SK-N-SH treated with all-trans-retinoic acid at 6 μM for 48 hours (cell line): ENCODE data around the gene DPEP2.
"Not testable (repeated sequence)": the region's sequence is repeated elsewhere in the genome, so short reads cannot be mapped to it uniquely, and the experiment has no call there.

Source experiments
- ATAC-seq: fragments of 200-7000 bp; cut with Tn5 transposase; 3 replicates; pipeline ENCODE4 v1.9.1; 2020; ENCODE audit warnings: mild to moderate bottlenecking, moderate library complexity
- ARNTL ChIP-seq: fragments of 450-650 bp; formaldehyde crosslinking; IDR thresholded peaks from 2 replicates; pipeline ENCODE4 v1.5.0; 2020; ENCODE audit warnings: low read depth, mild to moderate bottlenecking, moderate library complexity, borderline replicate concordance
- BACH2 ChIP-seq: fragments of 250-450 bp; sonication (Bioruptor Pico); IDR thresholded peaks from 2 replicates; pipeline ENCODE4 v1.9.0; 2021; ENCODE audit warnings: mild to moderate bottlenecking, borderline replicate concordance
- CSDC2 ChIP-seq: fragments of 250-450 bp; sonication (Bioruptor Pico); IDR thresholded peaks from 2 replicates; pipeline ENCODE4 v1.5.0; 2020; ENCODE audit warnings: mild to moderate bottlenecking, moderate library complexity
- CSRNP3 ChIP-seq: fragments of 250-450 bp; sonication (Bioruptor Pico); IDR thresholded peaks from 2 replicates; pipeline ENCODE4 v1.5.1; 2021; ENCODE audit warnings: mild to moderate bottlenecking, moderate library complexity
- ESRRG ChIP-seq: fragments of 250-450 bp; sonication (Bioruptor Pico); IDR thresholded peaks from 2 replicates; pipeline ENCODE4 v1.6.1; 2021; ENCODE audit warnings: mild to moderate bottlenecking
- GLIS3 ChIP-seq: fragments of 250-450 bp; sonication (Bioruptor Pico); IDR thresholded peaks from 2 replicates; pipeline ENCODE4 v1.5.0; 2020; ENCODE audit warnings: mild to moderate bottlenecking, moderate library complexity
- ISL1 ChIP-seq: fragments of 250-450 bp; sonication (Bioruptor Pico); IDR thresholded peaks from 2 replicates; pipeline ENCODE4 v2.1.2; 2022; ENCODE audit warnings: mild to moderate bottlenecking, moderate library complexity
- OSR1 ChIP-seq: fragments of 250-450 bp; sonication (Bioruptor Pico); IDR thresholded peaks from 2 replicates; pipeline ENCODE4 v1.8.0; 2022; ENCODE audit warnings: moderate library complexity, mild to moderate bottlenecking, inconsistent platforms
- PATZ1 ChIP-seq: fragments of 250-450 bp; sonication (Bioruptor Pico); IDR thresholded peaks from 2 replicates; pipeline ENCODE4 v1.8.0; 2020; ENCODE audit warnings: mild to moderate bottlenecking, moderate library complexity, borderline replicate concordance
- PPARA ChIP-seq: fragments of 250-450 bp; sonication (Bioruptor Pico); IDR thresholded peaks from 2 replicates; pipeline ENCODE4 v1.5.0; 2020; ENCODE audit warnings: mild to moderate bottlenecking, borderline replicate concordance
- RARB ChIP-seq: fragments of 250-450 bp; sonication (Bioruptor Pico); IDR thresholded peaks from 2 replicates; pipeline ENCODE4 v1.8.0; 2021; ENCODE audit warnings: mild to moderate bottlenecking, moderate library complexity
- SNAI2 ChIP-seq: fragments of 250-450 bp; sonication (Bioruptor Pico); IDR thresholded peaks from 2 replicates; pipeline ENCODE4 v1.5.0; 2020; ENCODE audit warnings: mild to moderate bottlenecking, moderate library complexity
- TCF4 ChIP-seq: fragments of 250-450 bp; sonication (Bioruptor Pico); IDR thresholded peaks from 2 replicates; pipeline ENCODE4 v1.8.0; 2021; ENCODE audit warnings: mild to moderate bottlenecking, moderate library complexity, borderline replicate concordance
- TOX ChIP-seq: fragments of 250-450 bp; sonication (Bioruptor Pico); IDR thresholded peaks from 2 replicates; pipeline ENCODE4 v1.8.0; 2021; ENCODE audit warnings: mild to moderate bottlenecking, moderate library complexity, borderline replicate concordance
- ZC3H10 ChIP-seq: fragments of 250-450 bp; sonication (Bioruptor Pico); IDR thresholded peaks from 2 replicates; pipeline ENCODE4 v1.5.1; 2021; ENCODE audit warnings: mild to moderate bottlenecking, moderate library complexity
- ZFP3 ChIP-seq: fragments of 250-450 bp; sonication (Bioruptor Pico); IDR thresholded peaks from 2 replicates; pipeline ENCODE4 v1.5.0; 2020; ENCODE audit warnings: mild to moderate bottlenecking, moderate library complexity
- ZFP30 ChIP-seq: fragments of 450-650 bp; formaldehyde crosslinking; IDR thresholded peaks from 2 replicates; pipeline ENCODE4 v1.5.0; 2022; ENCODE audit warnings: mild to moderate bottlenecking, moderate library complexity
- ZNF565 ChIP-seq: fragments of 450-650 bp; formaldehyde crosslinking; conservative IDR thresholded peaks from 2 replicates; pipeline ENCODE4 v1.5.0; 2020; ENCODE audit warnings: low read depth, mild to moderate bottlenecking, moderate library complexity
- ZNF70 ChIP-seq: fragments of 450-650 bp; formaldehyde crosslinking; IDR thresholded peaks from 2 replicates; pipeline ENCODE4 v1.5.0; 2020; ENCODE audit warnings: mild to moderate bottlenecking, moderate library complexity
- ZNF8 ChIP-seq: fragments of 450-650 bp; formaldehyde crosslinking; IDR thresholded peaks from 2 replicates; pipeline ENCODE4 v1.5.0; 2020; ENCODE audit warnings: mild to moderate bottlenecking, moderate library complexity
- TF ChIP-seq, protein P1 (sequence below): fragments of 250-450 bp; sonication (Bioruptor Pico); IDR thresholded peaks from 2 replicates; pipeline ENCODE4 v1.5.0; 2020; ENCODE audit warnings: mild to moderate bottlenecking, moderate library complexity

The DPEP2 gene

GRCh38 chr16:68000450-68000849 is 1.2 kb upstream of the DPEP2 start (continued):
- no peak for TF ChIP-seq CSRNP3 (CRISPR knock-in tag)
- TF ChIP-seq BACH2 (CRISPR knock-in tag): no peak
- no peak for TF ChIP-seq ISL1
- TF ChIP-seq TOX (CRISPR knock-in tag): no peak
- no peak for TF ChIP-seq ESRRG (CRISPR knock-in tag)

- no peak for ATAC-seq
- TF ChIP-seq, protein P1, sequence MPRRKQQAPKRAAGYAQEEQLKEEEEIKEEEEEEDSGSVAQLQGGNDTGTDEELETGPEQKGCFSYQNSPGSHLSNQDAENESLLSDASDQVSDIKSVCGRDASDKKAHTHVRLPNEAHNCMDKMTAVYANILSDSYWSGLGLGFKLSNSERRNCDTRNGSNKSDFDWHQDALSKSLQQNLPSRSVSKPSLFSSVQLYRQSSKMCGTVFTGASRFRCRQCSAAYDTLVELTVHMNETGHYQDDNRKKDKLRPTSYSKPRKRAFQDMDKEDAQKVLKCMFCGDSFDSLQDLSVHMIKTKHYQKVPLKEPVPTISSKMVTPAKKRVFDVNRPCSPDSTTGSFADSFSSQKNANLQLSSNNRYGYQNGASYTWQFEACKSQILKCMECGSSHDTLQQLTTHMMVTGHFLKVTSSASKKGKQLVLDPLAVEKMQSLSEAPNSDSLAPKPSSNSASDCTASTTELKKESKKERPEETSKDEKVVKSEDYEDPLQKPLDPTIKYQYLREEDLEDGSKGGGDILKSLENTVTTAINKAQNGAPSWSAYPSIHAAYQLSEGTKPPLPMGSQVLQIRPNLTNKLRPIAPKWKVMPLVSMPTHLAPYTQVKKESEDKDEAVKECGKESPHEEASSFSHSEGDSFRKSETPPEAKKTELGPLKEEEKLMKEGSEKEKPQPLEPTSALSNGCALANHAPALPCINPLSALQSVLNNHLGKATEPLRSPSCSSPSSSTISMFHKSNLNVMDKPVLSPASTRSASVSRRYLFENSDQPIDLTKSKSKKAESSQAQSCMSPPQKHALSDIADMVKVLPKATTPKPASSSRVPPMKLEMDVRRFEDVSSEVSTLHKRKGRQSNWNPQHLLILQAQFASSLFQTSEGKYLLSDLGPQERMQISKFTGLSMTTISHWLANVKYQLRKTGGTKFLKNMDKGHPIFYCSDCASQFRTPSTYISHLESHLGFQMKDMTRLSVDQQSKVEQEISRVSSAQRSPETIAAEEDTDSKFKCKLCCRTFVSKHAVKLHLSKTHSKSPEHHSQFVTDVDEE (CRISPR knock-in tag): no peak
- TF ChIP-seq ZNF8 (CRISPR knock-in tag): no peak
- no peak for TF ChIP-seq TCF4 (CRISPR knock-in tag)
Observed at GRCh38 chr16:67999985-68000384, 701 bp upstream of the DPEP2 start.

DNA sequence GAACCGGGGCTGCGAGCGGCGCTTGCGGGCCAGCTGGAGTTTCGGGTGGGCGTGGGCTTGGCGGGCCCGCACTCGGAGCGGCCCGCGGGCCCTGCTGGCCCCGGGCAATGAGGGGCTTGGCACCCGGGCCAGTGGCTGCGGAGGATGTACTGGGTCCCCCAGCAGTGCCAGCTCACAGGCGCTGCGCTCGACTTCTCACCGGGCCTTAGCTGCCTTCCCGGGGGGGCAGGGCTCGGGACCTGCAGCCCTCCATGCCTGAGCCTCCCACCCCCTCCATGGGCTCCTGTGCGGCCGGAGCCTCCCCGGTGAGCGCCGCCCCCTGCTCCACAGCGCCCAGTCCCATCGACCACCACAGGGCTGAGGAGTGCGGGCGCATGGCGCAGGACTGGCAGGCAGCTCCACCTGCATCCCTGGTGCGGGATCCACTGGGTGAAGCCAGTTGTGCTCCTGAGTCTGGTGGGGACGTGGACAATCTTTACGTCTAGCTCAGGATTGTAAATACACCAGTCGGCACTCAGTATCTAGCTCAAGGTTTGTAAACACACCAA is 979 bp downstream of the DPEP2 start:
- not testable (repeated sequence) for ATAC-seq

DNA sequence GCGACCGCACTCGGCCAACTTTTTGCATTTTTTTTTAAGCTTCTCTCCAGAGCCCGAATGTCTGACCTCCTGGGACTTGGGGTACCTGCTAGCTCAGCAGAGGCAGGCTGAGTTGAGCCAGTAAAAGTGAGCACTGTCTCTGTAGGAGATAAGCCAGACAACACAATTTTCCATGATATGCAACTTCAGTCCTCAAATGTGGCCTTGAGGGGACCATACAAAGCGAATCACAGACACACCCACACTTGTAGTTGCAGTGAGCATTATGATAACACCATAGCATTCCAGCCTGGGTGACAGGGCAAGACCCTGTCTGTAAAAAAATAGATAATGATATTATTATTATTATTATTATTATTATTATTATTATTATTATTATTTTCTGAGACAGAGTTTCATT is 2.6 kb downstream of the DPEP2 start:
- TF ChIP-seq TCF4 (CRISPR knock-in tag) (no peak), ARNTL (no peak), CSDC2 (no peak), PATZ1 (CRISPR knock-in tag) (no peak), GLIS3 (no peak), PPARA (CRISPR knock-in tag) (no peak), ZFP30 (CRISPR knock-in tag) (no peak), RARB (CRISPR knock-in tag) (no peak), ZFP3 (no peak), TOX (CRISPR knock-in tag) (no peak), ZNF70 (no peak), ZNF565 (CRISPR knock-in tag) (no peak), ESRRG (CRISPR knock-in tag) (no peak), OSR1 (CRISPR knock-in tag) (no peak)
- TF ChIP-seq, protein P1 (CRISPR knock-in tag): no peak
- no peak for ATAC-seq

DNA sequence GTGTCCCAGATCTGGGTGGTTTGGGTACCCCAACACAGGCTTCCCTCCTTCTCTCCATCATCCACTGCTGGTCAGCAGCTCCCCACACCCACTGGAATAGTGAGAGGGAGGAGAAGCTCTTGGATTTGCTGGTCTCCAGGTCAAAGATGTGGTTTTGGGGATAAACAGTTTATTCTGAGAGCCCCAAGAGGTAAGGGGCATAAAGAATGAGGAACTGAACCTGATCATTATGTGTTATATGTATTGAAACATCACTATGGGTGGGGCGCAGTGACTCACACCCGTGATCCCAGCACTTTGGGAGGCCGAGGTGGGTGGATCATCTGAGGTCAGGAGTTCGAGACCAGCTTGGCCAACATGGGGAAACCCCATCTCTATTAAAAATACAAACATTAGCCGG is 3.9 kb downstream of the DPEP2 start:
- no peak for TF ChIP-seq ZNF8 (CRISPR knock-in tag)
- TF ChIP-seq RARB (CRISPR knock-in tag): no peak
- no peak for TF ChIP-seq ESRRG (CRISPR knock-in tag)
- no peak for TF ChIP-seq BACH2 (CRISPR knock-in tag)
- no peak for TF ChIP-seq ZNF70
- TF ChIP-seq SNAI2 (CRISPR knock-in tag): no peak
- TF ChIP-seq GLIS3: no peak
- no peak for TF ChIP-seq CSRNP3 (CRISPR knock-in tag)
- TF ChIP-seq ZC3H10 (CRISPR knock-in tag): no peak
- no peak for TF ChIP-seq ZFP30 (CRISPR knock-in tag)
- no peak for TF ChIP-seq ZFP3
- no peak for TF ChIP-seq TOX (CRISPR knock-in tag)
- no peak for TF ChIP-seq ARNTL
- ATAC-seq: no peak

- ATAC-seq: not testable (repeated sequence)
Observed at GRCh38 chr16:67994040-67994408, 5.3 kb downstream of the DPEP2 start.
